Activated T-cell treated with anti-CD3 and anti-CD28 coated beads, Interleukin-2, amount 50 U/mL, for 48 hours (primary cell): ENCODE measurements around the gene SLC25A28.
"Not testable (repeated sequence)": the region's sequence is repeated elsewhere in the genome, so short reads cannot be mapped to it uniquely, and the experiment has no call there.

Experiments
- DNase-seq, 2 experiments: peaks; one replicate each; pipeline ENCODE4 v3.0.0-alpha.2; 2020

SLC25A28 gene

DNA sequence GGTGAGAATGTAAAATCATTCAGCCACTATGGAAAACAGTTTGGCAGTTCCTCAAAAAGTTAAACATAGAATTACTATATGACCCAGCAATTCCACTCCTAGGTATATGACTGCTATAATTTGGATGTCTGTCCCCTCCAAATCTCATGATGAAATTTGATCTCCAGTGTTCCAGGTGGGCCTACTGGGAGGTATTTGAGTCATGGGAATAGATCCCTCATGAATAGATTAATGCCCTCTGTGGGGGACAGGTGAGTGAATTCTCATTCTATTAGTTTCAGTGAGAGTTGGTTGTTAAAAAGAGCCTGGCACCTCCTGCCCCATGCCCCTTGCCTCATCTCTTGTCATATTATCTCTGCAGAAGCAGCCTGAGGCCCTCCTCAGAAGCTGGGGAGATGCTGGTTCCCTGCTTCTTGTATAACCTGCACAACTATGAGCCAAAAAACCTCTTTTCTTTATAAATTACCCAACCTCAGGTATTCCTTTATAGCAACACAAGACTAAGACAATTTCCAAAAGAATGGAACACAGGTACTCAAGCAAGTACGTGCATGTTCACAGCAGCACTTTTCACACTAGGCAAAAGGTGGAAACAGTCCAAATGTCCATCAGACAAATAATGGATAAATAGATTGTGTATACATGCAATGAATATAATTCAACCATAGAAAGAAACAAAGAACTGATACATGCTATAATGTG, 8.8 kb upstream of the SLC25A28 start:
- DNase-seq: no peak

DNA sequence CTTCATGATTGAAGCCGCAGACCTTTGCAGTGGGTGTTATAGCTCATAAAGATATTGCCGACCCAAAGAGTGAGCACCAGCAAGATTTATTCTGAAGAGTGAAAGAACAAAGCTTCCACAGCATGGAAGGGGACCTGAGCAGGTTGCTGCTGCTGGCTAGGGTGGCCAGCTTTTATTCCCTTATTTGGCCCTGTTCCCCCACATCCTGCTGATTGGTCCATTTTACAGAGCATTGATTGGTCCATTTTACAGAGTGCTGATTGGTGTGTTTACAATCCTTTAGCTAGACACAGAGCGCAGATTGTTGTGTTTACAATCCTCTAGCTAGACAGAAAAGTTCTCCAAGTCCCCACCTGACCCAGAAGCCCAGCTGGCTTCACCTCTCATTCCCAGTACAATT, 4.9 kb upstream of the SLC25A28 start:
- DNase-seq: not testable (repeated sequence)

DNA sequence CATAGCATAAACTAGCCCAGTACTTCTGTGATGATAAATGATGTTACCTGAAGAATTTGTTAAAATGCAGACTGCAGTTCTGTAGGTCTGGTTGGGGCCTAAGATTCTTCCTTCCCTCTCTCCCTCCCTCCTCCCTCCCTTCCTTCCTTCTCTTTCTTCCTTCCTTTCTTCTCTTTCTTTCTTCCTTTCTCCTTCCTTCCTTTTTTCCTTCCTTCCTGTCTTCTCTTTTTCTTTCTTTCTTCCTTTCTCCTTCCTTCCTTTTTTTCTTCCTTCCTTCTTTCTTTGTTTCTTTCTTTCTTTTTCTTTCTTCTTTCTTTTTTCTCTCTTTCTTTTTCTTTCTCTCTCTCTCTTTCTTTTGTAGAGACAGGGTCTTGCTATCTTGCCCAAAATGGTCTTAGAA, 3.7 kb upstream of the SLC25A28 start:
- DNase-seq: no peak

DNA sequence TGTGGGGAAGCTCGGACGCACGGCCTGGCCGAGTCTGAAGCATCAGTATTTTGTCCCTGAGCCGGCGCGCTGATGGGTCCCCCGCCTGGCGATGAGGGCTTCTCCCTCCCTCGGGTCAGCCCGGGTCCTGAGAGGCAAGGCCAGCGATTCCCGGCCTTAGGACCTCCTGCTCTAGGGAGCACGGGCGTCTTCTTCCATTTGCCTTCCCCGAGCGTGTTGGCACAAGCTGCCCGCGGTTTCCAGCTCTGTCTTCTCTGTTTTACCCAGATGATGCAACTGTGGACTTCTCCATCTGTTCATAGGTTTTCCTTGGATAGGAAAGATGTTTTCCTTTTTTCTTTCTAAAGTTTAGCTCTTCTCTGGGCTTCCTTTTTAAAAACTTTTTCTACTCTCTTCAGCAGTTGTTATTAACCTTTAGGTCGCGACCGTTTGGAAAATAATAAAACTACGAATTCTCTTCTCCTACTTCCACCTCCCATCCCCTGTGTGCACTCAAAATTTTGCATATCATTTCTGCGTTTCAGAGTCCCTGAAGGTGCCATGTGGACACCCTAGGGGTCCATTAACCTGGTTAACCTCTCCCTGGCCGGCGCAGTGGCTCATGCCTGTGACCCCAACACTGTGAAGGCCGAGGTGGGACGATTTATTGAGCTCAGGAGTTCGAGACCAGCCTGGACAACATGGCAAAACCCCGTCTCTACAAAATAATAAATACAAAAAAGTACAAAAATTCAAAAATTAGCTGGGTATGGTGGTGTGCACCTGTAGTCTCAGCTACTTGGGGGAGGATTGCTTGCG, 1.4 kb upstream of the SLC25A28 start:
- no peak for DNase-seq

DNA sequence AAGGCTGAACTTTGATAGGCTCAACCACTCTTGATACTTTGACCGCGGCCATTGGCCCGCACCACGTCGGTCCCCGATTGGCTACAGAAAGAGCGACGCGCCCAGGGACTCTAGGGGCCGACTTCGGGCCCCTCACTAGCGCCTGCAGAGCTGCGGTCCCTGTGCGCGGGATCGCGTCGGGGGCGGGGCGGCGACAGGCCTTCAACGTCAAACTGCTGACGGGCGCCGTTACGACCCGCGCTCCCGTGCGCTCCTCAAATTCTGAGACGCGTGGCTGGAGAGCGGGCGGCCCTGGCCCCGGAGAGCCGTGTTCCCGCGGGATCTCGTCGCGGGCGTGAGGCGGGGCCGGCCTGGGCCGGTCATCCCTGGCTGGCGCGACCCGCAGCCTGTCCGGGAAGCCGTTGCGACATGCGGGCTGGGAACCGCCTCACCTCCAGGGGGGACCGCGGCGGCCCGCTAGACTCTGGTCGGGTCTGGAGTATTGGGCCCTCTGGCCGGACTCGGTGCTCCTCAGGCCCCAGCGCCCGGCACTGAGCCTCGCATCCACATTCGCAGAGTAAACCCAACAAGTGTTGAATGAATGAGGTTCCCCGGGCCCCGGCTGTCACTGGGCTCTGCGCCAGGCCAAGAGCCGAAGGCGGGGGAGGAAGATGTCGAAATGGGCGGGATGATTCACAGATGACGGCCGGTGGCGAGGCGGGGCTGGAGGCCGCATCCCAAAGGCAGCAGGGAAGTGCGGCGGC, 643 bp upstream of the SLC25A28 start:
- peak; percentile 90 to 92 for DNase-seq

DNA sequence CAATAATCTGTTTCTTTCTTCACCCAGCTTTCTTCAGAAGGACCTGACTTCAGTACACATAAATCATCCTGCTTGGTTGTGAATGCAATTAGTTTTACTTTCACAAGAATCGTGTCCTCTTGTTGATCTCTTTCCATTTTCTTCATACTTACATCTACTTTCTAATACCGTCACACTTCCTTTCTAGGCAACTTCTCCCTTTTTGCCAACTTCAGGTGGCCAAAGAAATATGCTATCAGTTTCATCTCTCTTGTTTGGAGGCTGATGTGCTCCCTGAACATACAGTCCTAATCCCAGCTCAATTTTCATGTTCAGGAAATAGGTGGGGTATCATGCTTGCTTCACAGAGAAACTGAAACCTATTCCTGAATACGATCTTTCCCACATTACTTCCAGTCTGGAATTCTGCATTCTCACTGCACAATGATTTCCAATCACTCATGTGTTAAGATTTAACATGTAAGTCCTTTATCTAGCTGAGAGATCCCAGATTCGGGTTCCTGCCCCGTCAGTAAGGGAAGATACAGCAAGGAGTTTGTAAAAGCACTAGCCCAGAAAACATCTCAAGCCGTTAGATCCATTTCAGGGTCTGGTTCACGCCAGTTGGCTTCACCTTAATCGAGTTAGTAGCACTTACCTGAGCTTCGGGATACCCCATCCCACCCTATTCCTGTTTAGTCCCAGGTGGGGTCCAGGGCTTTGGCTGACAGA, 994 bp downstream of the SLC25A28 start:
- DNase-seq: no peak

DNA sequence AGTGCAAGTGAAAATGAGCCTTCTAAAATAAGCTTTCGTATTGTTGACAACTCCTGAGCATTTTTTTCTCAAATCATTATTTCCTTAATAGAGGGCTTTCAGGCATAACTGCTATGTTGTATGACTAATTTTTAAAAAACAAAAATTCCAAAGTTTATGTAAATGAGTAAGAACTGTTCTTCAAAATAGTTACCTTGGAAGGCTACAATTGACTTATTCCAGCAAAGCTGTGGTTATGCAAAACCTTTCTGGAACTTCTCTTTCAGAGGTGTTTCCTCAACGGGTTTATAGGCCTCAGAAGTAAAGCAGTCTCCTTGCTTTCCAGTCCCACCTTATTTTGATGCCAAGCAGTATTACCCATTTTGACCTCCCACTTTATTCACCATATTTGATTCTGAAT, 2.5 kb downstream of the SLC25A28 start:
- DNase-seq: no peak

DNA sequence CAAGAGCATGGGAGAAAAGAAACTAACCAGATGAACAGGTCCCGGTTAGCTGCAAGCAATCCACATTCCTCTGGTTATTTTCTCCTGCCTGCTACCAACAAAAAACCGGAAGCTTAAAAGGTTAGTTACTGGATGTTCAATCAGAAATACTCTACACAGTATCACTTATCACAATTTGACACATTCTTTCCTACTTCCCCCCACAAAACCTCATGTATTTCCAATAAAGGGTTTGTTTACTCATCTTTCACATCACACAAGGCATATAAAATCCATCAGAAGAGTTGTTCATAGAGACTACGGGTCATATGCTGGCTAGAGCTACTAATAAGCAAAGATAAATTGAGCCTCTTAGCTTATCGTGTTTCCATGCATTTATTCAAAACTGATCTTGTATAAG, 4.8 kb downstream of the SLC25A28 start:
- no peak for DNase-seq

DNA sequence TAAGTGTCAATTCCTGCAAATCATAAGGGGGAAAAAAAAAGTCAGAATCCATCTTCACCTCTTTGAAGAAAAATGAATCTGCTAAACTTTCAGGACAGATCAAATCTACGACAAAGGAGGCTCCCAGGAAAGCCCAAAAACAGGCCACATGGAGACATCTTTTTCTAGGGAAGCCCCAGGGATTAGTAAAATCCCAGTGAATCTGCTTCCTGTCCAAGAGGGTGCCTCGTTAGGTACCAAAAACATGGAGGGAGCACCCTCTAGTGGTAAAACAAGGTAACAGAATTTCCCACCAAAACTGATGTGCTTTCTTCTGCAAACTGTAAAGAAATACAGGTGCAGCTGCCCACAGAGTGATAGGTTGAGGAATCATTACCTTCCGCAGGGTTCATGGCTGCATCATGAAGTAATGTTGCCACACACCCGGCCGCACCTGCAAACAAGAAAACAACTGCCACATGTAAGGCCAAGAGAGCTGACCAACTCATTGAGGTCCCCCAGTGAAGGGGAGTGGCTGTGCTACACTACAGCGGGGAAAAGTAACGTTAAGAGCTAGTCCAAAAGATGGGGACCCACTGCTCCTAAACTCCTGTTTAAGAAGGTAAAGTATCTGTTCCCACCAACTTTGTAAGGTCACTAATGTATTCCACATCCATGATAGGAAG, 7.9 kb downstream of the SLC25A28 start:
- DNase-seq: peak in 1 of 2 experiments; percentile 36

DNA sequence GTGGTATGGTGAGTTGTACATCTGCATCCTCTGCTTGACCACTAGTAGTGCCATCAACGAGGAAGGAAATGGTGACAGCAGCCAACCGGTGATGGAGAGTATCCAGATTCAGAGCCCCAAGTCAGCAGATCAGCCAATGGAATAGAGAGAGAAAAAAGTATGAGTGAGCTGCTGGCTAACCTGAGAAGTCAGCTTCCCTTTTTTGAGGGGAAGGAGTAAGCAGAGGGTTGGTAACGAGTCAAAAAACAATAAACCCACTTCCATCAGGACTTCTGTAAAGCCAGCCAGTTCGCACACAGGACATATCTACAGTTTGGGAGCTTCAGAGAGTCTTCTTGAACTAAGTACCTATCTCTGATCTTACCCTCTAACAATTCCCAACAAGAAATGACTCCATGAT, 8.9 kb downstream of the SLC25A28 start:
- no peak for DNase-seq

DNA sequence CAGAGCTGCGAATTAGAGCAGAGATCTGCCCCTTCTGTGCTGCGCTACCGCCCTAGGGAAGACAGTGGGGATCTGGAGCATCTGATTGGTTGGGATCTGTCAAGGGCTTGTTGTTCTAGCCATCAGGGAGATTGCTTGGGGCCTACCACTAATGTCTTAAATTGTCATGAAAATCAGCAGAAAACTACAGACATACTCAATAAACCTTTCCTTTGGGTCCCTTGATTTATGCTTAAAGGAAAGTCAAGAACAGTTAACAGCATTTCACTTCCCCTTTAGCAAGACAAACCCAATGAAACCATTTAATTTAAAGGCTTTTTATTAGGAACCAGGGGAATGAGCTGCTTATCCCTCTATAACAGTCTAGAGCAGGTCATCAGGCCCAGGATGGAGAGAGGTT, 10.0 kb downstream of the SLC25A28 start:
- no peak for DNase-seq

DNA sequence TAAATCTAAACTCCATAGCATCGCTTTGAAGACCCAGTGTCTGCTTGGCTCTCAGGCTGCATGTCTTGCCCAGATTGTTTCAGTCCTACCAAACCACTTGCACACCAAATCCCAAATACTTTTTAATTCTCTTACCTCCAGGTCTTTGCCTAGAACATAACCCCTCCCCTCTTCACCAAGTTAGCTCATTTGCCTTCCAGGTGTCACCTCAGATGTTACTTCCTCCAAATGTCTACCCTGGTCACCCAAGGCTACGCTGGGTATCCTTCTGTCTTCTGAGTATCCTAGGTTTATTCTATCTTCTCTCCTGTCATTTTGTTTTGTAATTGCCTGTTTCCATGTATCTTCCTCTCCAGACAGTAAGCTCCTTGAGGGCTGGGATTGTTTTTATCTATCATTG, 11.1 kb downstream of the SLC25A28 start:
- DNase-seq: no peak

DNA sequence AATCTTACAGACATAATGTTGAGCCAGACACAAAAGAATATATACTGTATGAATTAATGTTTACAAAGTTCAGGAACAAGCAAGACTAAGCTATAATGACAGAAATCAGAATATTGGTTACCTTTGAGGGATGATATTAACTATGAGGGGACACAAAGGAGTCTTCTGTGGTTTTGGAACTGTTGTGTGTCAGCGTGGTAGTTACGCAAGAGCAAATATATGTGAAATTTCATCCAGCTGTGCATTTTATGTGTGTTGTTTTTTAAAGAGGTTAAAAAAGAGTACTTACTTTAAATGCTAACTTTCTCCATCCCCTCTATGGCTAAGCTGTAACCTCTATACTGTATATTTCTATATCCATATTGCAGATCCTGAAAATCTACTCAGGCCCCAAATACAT, 14.9 kb downstream of the SLC25A28 start:
- DNase-seq: no peak

DNA sequence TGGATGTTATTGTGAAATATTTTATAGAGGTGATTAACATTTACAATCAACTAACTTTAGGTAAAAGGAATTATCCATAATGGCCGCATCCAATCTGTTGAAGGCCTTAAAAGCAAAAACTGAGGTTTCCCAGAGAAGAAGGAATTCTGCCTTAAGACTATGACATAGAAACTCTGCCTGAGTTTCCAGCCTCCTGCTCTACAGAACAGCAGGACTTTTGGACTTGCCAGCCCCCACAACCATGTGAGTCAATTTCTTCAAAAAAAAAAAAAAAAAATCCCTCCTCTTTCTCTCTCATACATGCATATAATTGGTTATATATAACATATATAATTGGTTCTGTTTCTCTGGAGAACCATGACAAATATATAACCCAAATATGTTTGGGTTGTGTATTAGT, 15.4 kb downstream of the SLC25A28 start:
- DNase-seq: no peak

DNA sequence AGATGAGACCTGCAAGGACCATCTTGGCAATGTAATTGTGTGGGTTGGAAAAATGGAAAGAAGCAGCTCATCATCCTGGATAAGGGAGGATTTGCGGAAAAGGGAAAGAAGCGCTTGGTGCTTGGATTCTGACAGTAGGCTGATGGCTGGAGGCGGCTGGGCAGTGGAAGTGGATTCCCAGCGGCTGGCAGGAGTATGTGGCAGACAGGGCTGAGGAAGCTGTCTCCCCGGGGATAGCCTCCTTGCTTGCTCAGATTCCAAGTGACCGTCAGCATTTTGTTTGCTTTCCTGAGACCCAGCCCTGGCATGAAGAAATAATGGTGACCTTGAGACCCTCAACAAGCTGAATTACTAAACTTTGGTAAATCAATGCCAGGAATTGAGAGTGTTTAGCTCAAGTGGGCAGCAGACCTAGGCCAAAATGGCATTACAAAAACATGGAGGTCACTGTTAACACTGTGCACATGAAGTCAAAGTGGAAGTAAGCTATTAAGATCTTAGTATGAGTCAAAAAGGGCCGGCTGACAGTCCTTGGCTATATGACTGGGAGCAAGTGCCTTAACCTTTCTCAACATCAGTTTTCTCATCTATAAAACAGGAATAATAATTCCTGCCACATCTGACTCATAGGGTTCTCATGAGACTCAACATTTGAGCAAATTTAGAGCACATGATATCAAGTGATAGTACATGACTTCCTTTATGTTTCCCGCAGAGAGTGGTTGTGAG, 21.3 kb downstream of the SLC25A28 start:
- DNase-seq: no peak

DNA sequence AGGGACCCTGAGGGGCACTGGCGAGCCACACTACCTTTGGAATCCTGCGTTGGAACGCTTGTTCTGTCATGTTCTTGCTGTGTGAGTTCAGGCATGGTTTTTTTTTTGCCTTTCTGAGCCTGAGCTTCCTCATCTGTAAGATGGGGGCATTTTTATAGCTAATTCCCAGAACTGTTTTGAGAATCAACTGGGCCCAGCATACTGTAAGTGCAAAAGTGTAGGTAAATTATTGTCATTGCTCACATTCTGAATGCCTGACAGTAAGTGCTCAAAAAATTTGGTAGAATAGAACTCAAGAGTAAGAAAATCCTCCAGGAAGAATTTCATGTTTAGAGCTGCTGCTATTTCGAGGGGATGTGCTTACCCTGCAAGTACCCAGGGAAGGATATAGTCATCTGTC, 22.2 kb downstream of the SLC25A28 start:
- DNase-seq: no peak

DNA sequence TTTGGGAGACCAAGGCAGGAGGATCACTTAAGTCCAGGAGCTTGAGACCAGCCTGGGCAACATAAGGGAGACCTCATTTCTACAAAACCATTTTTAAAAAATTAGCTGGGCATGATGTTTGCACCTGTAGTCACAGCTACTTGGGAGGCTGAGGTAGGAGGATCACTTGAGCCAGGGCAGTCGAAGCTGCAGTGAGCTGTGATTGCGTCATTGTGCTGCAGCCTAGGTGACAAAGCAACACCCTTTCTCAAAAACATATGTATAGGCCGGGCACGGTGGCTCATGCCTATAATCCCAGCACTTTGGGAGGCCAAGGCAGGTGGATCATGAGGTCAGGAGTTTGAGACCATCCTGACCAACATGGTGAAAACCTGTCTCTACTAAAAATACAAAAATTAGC, 23.5 kb downstream of the SLC25A28 start:
- DNase-seq: not testable (repeated sequence)

DNA sequence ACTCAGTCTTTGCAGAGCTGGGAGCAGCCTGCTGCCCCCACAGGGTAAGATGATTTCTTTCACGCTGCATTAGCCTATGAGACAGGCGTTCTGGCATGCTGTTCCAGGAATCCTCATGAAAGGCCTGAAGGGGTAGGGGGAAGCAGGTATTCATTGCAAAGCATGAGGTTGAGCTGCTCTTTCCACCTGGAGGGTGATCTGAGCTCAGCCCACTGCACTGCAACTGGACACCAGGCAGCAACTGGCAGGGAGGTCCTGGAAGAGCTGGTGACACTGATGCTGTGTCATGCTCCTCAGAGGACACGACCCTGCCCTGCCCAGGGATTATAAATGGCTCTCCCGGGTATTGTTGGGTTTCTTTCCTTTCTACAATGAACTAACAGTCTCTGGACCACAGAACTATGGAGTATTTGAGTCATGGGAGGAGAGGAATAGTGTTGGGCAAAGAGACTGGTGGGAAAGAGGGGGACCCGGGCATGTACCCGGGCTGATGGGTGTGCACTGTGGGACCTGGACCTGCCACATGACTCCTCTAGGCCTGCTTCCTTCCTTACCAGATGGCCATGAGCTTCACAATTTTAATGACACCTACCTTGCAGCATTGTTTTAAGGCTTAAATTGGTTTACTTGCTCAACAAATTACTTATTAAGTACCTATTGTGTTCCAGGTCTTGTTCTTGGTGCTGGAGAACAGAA, 24.3 kb downstream of the SLC25A28 start:
- no peak for DNase-seq

DNA sequence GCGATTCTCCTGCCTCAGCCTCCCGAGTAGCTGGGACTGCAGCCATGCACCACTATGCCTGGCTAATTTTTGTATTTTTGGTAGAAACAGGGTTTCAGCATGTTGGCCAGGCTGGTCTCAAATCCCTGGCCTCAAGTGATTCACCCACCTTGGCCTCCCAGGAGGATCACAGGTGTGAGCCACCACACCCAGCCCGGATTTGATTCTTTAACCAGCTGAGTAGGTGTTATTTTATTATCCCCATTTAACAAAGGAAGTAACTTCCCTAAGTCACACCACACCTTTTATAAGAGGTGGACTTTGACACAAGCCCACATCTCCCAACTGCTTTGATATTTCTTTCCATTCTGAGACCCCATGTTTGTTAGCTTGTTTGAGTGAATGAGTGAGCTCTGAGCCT, 25.0 kb downstream of the SLC25A28 start:
- DNase-seq: no peak

DNA sequence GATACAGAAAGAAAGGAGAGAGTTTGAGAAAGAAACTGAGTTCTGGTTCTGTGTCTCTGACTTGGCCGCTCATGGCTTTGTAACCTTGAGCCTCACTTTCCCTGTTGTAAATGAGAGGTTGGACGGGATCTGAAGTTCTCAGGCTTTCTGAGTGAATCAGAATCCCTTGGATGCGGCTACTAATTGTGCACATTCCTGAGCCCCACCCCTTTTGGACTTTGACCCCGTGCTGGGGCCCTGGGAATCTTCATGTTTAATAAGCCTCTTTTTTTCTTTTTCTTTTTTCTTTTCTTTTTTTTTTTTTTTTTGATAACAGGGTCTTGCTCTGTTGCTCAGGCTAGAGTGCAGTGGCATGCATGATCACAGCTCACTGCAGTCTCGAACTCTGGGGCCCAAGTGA, 26.9 kb downstream of the SLC25A28 start:
- no peak for DNase-seq

DNA sequence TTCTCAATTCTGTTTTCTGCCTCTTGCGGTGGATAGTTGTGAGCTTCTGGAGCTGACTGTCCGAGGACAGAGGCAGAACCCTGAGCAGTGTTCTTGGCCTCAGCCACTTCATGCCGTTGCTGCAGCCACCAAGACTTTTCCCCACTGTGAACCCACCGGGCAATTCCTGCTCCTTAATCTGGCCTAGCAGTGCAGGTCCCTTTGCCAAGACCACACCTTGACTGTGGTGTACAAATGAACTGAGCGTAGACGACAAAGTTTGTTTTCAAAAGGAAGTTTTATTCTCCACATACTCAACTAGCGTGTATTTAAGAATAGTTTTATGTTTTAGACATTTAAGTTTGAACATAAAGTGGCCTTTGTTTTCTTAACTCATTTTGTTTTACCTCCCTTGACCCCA, 29.4 kb downstream of the SLC25A28 start:
- DNase-seq: no peak
